C4-2B (cell line): ENCODE data around the gene LIPA.

Experiments used
- ZFX ChIP-seq: fragments of 450-650 bp; IDR thresholded peaks from 2 replicates; pipeline ENCODE4 v1.6.1; 2017
- TF ChIP-seq, protein P1 (sequence below): fragments of 450-650 bp; conservative IDR thresholded peaks from 2 replicates; pipeline ENCODE4 v1.5.1; 2017; ENCODE audit warnings: mild to moderate bottlenecking

DNA sequence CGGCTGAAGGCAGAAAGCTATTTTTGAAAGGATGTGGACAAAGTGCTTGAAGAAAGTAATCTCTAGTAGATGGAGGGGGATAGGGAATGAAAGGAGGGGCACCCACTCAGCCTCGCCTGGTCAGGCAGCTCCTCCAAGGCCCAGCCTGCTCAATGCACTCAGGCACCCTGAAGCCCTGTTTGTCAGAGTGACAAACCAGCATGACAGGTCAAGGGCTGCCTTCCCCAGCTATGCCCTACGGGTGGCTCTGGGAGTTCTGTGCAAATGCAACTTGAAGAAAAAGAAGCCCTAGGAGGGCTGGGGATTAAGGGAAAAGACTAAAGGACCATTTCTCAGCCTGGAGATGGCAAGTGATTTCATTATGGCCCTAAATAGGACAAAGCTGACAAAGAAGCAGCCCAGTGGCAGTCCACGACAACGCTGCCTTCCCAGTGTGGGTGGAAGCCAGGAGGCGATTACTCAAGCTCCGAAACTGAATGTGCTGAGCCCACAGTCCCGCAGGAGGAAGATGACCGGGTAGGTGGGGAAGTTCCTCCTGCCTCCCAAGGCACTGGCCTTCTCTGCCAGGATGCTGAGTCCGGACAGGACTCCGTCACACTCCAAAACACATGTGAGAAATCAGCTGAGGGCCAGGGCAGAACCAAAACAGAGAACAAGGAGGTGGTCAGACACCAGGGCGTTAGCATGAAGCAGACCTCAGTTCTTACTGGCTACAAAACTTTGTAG, 16.3 kb downstream of the LIPA start:
- TF ChIP-seq, protein P1, sequence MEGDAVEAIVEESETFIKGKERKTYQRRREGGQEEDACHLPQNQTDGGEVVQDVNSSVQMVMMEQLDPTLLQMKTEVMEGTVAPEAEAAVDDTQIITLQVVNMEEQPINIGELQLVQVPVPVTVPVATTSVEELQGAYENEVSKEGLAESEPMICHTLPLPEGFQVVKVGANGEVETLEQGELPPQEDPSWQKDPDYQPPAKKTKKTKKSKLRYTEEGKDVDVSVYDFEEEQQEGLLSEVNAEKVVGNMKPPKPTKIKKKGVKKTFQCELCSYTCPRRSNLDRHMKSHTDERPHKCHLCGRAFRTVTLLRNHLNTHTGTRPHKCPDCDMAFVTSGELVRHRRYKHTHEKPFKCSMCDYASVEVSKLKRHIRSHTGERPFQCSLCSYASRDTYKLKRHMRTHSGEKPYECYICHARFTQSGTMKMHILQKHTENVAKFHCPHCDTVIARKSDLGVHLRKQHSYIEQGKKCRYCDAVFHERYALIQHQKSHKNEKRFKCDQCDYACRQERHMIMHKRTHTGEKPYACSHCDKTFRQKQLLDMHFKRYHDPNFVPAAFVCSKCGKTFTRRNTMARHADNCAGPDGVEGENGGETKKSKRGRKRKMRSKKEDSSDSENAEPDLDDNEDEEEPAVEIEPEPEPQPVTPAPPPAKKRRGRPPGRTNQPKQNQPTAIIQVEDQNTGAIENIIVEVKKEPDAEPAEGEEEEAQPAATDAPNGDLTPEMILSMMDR, result no peak
- TF ChIP-seq ZFX, result no peak
